ENCODE measurements around the gene KRIT1.

DNA sequence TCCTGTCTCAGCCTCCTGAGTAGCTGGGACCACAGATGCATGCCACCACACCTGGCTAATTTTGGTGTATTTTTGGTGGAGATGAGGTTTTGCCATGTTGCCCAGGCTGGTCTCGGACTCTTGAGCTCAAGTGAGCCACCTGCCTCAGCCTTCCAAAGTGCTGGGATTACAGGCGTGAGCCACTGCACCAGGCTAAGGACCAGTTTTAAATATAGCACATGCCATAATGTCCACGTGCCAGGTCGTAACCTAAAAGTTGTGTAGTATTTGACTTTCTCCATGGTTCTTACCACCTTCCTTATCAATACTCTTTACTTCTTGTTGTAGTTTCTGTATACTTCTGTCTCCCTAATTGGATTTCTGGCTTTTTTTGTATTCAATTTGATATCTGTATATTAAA, 13.3 kb upstream of the KRIT1 start:
- TF ChIP-seq, protein P1, sequence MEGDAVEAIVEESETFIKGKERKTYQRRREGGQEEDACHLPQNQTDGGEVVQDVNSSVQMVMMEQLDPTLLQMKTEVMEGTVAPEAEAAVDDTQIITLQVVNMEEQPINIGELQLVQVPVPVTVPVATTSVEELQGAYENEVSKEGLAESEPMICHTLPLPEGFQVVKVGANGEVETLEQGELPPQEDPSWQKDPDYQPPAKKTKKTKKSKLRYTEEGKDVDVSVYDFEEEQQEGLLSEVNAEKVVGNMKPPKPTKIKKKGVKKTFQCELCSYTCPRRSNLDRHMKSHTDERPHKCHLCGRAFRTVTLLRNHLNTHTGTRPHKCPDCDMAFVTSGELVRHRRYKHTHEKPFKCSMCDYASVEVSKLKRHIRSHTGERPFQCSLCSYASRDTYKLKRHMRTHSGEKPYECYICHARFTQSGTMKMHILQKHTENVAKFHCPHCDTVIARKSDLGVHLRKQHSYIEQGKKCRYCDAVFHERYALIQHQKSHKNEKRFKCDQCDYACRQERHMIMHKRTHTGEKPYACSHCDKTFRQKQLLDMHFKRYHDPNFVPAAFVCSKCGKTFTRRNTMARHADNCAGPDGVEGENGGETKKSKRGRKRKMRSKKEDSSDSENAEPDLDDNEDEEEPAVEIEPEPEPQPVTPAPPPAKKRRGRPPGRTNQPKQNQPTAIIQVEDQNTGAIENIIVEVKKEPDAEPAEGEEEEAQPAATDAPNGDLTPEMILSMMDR (IDR thresholded peaks at IDR 0.05): no peak
- no peak for TF ChIP-seq POLR2A (IDR thresholded peaks at IDR 0.05)

Measured in stomach (tissue), 4 donors.